NAMALWA (cell line): Measurements from ENCODE around the gene ROCK2.
A peak's percentile ranks its signal among the peaks of the same experiment; 100 is the strongest.

Experiments used
- DNase-seq: peaks from one replicate; pipeline ENCODE4 v3.0.0-alpha.2; 2015; ENCODE audit warnings: low spot score

Gene ROCK2

DNA sequence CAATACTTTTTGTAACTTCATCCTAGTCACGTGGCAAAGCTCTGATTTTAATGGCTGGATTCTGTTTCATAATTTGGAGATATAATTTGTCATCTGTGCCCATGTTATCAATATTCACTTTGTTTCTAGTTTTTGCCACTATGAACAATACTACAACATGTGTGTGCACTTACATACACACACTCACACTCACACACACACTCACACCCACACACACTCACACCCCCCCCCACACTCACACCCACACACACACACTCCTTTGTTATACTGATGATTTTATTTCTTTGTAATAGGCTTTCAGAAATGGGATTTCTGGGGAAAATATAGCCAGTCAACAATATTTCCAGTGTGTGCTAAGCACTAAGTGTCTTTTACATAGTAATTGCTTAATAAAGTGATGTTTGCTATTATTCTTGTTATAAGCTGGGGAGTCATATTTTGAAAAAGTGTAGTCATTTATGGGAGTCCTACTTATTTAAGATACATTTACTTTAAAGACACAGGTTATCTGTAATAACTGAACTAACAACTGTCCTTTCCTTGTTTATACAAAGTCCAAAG is 22.8 kb upstream of the ROCK2 start:
- DNase-seq, result no peak

DNA sequence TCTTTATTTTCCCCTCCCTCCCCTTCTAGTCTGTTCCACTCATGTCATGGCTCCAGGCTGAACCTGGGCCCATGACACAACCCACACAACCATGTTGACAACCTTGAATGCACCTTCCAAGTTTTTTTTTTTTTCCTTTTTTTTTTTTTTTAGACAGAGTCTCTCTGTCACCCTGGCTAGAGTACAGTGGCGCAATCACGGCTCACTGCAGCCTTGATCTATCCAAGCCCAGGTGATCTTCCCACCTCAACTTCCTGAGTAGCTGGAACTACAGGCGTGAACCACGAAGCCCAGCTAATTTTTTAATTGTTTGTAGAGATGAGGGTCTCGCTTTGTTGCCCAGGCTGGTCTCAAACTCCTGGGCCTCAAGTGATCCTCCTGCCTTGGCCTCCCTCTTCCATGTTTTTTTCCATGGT is 21.9 kb upstream of the ROCK2 start:
- no peak for DNase-seq

DNA sequence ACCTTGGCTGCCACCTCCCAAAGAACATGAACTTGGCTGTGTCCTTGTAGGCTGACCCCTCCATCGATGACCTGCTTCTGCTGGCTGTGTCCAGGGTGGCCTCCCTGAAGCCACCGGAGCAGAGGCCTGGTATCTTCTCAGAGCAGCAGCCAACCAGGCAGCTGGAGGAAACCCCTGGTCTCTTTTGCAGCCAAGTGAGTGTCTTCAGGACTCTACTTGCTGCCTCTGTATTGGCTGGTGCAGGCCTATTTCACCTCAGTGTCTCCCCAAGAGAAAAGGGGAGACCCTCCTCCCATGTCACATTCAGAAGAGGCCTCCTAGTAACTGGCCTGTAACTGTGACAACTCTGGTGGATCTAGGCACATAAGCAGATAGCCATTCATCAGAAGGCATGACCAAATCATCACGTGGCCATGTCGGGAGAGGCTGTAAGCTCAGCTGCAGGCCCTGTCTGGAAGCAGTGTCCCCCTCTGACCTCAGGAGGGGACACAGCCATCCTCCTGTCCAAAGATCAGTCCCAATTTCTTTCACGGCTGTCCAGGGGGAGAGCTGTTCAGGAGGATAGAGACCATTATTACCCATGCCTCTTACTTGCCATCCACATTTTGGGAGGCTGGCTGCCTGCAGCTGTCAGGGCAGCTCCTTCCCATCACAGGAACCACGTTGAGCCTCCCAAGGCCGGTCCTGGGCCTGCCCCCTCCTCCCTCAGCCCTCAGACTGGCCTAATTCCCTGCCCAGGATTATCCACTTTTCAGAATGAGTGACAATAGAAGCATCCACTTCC is 20.9 kb upstream of the ROCK2 start:
- DNase-seq, result no peak

DNA sequence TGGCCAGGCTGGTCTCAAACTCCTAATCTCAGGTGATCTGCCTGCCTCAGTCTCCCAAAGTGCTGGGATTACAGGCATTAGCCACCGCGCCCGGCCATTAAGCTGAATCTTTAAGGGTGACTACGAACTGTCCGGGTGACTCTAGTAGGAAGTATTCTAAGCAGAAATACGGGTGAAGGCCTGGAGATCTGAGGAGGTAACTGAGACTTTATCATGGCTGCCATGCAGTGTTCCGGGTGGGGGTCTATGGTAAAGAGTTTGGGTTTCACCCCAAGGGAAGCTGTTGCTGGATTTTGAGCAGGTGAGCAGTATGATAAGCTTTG is 20.1 kb upstream of the ROCK2 start:
- DNase-seq, result no peak

DNA sequence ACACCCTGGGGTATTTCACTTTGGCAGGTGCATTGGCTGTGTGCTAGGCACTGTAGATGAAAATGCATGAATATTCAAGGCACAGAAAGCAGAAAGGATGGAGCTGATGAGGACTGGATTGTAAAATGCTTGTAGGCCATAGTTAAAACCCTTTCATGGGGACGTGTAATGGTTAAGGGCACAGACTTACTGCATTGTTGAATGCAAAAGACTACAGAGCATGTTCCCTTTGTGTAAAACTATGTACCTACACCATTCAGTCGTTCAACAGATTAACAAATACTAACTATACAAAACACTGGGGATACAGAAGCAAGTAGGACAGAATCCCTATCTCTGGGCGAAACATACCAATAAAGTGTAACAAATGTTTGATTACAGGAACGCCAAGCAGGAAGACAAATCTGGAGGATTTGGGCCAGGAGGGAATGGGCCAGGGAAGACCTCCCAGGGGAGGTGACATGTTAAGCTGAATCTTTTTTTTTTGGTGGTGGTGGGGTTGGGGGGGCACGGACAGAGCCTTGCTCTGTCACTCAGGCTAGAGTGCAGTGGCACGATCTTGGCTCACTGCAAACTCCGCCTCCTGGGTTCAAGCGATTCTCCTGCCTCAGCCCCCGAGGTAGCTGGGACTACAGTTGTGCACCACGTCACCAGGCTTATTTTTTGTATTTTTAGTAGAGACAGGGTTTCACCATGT is 19.6 kb upstream of the ROCK2 start:
- DNase-seq, result no peak

DNA sequence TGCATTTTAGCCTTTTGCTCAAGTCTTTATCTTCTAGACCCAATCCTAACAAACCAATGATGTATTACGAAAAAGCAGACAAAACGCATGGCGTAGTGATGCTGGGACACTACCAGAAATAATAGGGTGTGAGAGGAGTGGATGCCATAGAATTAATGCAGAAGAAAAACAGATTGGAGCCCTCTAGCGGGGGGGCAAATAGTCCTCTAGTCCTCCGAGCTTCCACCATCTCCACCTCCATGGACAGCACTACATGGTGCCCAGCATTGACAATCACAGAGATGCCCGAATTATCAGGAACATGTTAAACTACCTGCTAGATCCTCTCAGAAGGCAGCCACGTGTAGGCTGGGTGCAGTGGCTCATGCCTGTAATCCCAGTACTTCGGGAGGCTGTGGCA is 15.4 kb upstream of the ROCK2 start:
- DNase-seq, result no peak

DNA sequence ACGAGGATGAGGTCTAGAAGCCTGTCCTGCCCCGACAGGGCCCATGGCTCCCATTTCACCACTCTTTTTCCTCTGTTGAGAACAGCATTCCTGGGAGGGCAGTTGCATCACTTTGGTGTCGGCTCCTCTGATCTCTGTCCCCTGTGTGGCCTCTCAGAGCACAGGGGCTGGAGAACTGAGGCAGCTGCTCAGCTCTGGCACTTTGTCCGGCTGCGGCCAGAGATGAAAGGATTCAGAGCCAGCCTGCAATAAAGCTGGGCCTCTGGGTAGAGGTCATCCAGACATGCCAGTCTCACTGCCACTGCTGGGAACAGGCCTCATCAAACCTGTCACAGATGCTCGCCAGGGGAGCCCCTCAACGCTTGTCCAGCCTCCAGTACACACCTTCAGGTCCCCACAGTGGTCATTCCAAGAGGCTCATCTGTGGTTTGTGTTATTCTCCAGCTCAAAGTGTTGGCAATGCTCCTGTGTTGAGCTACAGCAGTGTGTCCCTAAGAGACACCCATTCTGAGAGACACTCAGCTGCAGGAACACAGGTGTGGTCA is 13.1 kb upstream of the ROCK2 start:
- no peak for DNase-seq

DNA sequence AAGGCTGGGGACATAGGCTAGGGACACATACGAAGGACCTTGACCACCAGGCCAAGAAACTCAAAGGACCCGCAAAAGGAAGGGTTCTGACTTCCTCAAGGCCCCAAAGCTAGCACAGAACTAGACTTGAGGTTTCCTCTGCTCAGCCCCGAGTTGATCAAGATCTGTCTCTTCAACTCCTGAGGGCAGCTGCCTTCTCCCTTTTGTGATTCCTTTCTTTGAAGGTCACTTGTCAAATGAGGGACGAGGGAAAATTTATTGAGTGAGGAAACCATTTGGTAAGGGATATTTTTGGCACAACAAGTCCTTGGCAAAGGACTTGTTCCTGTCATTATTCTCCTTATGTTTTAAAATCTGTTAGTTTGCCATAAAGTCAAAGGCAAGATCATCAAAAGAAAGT is 12.3 kb upstream of the ROCK2 start:
- no peak for DNase-seq

DNA sequence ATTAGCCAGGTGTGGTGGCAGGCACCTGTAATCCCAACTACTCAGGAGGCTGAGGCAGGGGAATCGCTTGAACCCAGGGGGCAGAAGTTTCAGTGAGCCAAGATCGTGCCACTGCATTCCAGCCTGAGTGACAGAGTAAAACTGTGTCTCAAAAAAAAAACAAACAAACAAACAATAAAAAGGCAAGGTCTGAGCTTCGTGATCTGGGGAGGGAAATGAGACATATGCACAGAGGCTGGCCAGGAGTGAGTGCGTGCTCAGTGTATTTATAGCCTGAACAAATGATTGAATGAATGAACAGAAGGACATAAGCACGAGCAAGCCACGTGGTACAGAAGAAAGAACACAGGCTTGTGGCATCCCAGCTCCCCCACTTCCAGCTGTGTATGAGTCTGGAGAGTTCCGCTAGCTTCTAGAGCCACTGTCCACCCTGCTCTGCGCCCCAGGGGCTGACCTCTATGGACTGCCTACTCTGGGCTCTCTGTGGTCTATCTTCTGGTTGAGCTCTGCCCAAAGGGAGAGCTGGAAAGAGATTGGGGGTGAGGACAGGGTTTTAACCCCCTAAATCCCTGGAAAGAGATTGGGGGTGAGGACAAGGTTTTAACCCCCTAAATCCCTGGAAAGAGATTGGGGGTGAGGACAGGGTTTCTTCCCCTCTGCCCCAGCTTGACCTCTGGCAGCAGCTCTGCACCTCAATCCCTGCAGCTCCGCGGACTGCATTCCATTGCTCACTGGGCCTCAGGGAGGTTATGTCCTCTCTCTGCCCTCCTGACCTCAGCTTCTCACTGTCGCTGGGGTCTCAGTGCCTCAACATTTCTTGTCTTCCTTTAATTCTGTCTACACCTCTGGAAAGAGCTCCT is 11.0 kb upstream of the ROCK2 start:
- DNase-seq, result no peak

DNA sequence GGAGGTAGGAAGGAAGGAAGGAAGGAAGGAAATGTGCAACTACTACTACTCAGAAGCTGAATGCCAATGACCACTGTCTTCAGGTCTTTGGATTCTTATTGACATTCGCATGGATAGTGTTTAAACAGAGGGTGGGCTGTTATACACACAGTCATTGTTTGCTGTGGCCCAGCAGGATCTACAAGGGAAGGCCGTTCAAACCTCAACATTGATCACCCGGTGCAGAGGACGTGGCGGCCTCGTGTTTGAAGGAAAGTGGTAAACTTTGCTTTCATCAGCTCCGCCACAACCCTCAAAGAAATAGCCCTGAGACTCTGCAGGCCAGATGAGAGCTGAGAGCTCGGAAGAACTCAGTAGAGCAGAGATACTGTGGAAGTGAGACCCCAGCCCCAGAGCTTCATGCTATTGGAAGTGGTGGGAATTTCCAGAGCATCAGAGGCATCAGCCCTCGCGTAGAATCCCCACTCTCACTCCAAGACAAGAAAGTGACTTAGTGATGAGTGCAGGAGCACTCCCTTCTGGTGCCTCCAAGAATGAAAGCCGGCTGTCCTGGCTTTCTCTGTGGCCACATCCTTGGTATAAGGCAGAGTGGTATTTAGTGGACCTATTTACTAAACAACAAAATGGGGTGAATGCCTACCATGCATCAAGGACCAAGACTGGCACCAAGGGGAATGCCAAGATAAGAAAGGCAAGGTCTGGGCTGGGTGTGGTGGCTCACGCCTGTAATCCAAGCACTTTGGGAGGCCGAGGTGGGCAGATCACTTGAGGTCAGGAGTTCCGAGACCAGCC is 10.1 kb upstream of the ROCK2 start:
- no peak for DNase-seq

DNA sequence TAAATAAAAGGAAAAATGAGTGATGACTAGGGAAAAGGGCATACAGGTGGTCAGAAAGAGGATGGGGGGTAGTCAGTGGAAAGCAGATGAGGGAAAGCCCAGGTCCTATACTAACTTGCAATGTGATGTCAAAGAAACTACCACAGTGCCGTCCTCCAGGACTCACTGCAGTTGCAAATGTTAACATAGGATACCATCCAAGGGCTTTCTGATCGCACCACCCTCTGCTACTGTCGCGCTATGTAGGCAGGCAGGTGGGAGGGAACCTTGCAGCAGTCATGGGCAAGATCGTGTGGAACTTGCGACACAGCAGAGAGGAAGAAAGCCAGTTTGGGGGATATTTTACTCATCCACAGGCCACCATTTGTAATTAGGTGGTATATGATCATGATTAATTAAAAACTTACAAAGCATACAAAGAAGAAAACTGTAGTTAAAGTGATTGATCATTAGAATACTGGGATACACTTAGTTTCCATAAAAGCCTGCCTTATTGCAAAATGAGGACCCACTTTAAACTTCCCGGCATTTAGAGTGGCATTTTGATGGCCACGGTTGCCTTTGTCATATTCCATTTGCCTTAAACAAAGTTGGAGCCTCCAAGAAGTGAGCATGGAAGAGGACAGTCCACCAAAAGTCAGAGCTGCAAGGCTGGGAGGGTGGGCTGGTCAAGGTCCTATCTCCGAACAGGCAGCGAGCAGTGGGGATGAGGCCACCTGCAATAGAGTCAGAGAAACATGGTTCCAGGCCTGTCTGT is 8.5 kb upstream of the ROCK2 start:
- DNase-seq, result no peak

DNA sequence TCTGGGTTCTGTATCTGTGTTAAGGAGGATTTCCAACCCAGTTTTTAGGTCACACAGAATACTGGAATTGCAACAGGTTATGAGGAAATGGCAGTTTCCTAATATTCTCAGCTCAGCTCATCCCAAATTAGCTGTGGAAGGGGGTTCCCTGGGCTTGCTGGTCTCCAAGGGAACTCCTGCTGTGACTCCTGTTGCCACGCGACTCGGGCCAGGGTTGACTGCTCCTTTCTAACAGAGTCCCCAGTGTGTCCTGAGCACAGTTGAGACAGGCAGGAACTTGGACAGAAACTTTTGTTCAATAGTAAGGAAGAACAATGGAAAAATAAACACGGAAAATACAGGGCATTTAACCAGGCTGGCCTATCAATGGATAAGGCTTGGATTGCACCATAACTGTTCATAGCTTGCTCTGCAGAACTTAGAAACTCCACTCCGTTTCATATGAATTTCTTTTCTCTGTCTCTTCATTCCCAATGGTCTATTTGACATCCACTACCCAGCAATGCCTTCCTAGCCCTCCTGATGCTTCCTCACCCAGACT is 3.8 kb upstream of the ROCK2 start:
- DNase-seq, result no peak

DNA sequence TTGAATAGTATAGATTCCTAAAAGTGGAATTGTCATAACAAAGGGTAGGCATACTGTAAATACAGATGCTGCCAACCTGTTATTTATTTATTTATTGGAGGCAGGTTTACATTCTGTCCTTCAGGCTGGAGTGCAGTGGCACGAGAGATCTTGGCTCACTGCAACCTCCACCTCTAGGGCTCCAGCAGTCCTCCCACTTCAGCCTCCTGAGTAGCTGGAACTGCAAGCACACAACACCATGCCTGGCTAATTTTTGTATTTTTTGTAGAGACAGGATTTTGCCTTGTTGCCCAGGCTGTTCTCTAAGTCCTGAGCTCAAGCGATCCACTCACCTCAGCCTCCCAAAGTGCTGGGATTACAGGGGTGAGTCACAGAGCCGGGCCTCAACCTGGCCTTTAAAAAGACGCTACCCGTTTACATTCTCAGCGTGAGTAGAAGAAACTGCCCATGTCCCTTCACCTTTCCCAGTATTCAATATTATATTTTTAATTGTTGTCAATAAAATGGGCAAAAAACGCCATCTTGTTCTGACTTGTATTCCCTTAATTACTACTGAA is 3.0 kb upstream of the ROCK2 start:
- DNase-seq, result no peak

DNA sequence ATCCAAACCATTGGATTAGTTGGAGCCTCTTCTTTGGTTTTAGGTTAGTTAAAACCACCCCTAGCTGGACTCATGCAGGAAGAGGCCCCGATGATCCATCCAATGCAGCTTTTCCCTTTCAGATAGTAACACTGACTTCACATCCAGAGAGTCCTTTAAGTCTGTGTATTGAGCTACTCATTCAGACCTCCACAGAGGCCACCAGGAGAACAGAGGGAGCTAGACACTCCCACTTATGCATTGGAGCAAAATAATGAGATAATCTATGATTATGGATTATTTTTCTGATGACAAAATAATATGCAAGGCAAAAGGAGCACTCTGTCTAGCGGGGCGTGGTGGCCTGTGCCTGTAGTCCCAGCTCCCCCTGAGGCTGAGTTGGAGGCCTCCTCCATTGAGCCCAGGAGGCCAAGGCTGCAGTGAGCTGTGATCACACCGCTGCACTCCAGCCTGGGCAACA is 1.6 kb upstream of the ROCK2 start:
- DNase-seq, result no peak

DNA sequence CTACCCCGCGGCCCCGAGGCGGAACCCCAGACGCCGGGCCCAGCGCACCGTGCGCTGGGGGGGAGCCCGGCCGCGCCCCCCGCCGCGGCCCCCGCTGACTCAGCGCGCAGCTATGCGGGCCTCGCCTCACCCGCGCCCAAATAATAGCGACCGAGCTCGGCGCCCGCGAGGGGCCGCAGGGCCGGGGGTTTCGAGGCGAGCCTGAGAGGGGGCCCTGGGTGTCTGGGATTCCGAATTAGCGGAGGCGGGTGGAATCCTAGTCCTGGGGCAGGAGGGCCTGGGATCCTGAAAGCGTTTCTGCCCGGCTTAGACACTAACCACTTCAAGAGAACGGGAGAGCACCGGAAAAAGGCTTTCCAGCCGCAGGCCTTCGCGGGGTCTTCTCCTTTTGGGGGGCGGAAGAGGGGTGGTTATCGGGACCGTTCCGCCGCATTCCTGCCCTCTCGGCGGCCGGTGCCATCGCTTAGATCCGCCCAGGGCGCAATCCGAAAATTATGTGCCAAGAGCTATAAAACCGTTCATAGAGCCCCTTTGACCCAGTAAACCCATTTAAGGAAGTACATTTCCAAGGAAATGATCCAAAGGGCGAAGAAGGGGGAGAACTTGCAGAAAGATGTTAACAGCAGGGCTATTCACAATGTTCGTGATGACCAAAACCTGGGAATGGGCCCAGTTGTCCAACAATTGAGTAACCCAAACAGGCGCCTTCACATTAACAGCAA is 681 bp upstream of the ROCK2 start:
- DNase-seq, result no peak

DNA sequence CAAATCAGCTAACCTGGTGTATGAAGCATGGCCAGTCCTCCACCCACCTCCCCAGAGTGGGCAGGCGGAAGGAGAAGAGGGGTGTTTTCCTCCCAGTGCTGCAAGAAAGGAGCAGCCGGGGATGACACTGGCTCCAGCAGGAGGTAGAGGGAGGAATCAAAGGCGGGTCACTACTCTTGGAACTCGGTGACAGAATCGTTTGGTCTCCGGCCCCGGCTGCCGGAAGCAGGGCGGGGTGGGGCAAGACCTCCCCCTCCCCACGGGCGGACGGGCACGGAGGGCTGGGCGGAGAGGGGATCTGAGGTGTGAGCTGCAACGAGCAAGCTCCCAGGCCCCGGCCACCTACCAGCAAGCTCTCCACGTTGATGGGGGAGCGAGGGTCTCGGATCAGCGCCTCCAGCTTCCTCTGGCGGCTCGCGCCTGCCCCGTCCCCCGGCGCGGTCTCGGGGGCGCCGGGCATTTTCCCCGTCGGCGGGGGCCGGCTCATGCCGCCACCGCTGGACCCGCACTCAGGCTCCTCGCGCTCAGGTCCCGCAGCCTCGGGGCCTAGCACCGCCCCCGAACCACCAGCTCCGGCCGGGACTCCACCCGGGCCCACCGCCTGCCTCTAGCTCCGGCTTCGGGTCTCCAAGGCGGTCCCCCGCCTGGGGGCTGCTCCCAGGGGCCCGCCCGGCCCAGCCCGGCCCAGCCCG is 640 bp downstream of the ROCK2 start:
- peak; percentile 68 for DNase-seq

DNA sequence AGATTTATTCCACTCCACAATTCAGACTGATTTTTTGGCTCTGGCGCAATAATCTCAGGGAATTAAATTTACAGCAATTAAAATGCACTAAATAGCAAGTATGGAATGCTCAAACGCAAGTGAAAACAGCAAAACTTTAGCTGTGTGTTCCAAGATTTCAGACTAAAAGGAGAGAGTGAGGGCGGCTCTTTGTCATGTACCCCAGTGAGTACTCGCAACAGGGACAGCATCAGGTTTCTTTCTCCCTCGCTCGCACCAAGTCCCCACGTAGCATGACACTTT is 1.1 kb downstream of the ROCK2 start:
- no peak for DNase-seq

DNA sequence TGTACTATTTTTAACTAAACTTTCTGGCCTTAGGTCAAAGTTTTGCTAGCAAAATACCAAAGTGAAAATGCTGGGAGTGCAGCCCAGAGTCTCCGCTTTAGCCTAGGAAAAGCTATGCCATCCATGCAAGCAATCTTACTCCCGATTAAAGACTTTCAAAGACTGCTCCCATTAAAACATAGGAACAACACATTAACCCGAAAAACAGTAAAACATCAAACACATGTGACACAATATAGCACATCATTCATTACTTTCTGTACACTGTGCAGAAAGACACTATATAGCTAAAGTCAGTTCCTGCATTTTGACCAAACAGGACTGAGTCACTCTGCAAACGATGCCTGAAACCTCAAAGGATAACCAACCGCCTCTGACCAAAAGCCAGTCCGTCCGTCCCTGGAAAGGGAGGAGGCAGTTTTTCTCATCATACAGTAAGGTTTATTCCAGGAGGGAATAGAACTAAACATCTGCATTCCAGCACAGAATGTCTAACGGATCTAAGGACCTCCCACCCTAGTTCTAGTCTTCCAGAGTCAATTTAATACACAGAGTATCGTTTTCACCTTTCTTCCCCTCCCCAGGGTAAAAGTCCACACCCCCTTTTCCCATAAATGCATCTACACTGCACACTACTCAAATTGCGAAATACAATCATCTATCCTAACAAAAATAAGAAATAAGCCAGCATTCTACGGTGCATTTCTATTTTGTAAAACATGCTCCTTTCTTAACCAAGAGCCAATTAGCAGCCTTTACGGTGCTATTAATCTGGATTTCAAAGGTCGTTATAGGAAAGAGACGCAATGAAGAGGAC is 1.7 kb downstream of the ROCK2 start:
- peak; percentile 43 for DNase-seq
